ENCODE results near the gene CLSTN1. TPM values are rescaled to one million over a fixed set of nuclear protein-coding genes. Genes with fewer than 3 reads are reported as not detected.

The CLSTN1 gene
- total RNA-seq, 1 experiment from 2014 or later = 119 TPM

DNA sequence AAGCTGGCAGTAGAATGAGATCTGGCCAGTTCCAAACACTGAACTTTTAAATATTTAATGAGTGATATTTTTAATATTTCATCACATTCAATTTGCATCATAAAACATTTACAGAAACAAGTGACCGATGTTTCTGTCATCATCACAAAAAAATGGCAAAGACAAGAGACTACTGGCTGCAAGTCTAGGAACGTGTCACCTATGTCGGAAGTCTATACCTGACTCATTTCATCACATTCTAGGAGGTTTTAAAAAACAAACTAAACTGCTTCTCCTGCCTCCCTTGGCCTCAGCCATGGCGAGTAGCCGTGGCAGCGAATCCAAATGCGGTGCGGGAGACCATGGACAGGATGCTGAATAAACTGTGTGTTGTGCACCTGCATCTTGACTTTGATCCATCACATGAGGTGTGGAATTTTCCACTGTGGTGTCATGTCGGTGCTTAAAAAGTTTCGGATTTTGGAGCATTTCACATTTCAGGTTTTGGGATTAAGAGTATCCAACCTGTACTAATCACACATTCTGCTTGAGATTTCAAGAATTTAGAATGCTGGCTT, 43.1 kb downstream of the CLSTN1 start:
- Mint-ChIP-seq H3K4me1 (peaks cover 11% of the 10 kb centered on the region), H3K27ac (no peak overlapping the region), H3K9me3 (no peaks in the 10 kb centered on the region), H3K36me3 (no peaks in the 10 kb centered on the region; the same call in 1 of the 2 replicates), H3K27me3 (ENCODE audit: low read depth) (no peaks in the 10 kb centered on the region), H3K4me3 (no peak overlapping the region)
- TF ChIP-seq KAT7 (CRISPR knock-in tag; IDR thresholded peaks at IDR 0.05; ENCODE audit: borderline replicate concordance) (no peak), RELA (CRISPR knock-in tag; IDR thresholded peaks at IDR 0.05; ENCODE audit: borderline replicate concordance) (no peak), JUN (CRISPR knock-in tag; IDR thresholded peaks at IDR 0.05) (no peak), PRRX2 (CRISPR knock-in tag; IDR thresholded peaks at IDR 0.05) (no peak), FOXP1 (CRISPR knock-in tag; IDR thresholded peaks at IDR 0.05; ENCODE audit: borderline replicate concordance) (no peak), ZNF396 (CRISPR knock-in tag; IDR thresholded peaks at IDR 0.05; ENCODE audit: borderline replicate concordance) (no peak), ATF1 (CRISPR knock-in tag; IDR thresholded peaks at IDR 0.05) (no peak), ZNF219 (CRISPR knock-in tag; IDR thresholded peaks at IDR 0.05; ENCODE audit: borderline replicate concordance) (no peak), CREM (CRISPR knock-in tag; IDR thresholded peaks at IDR 0.05) (no peak), GABPB1 (CRISPR knock-in tag; IDR thresholded peaks at IDR 0.05) (no peak), TP53 (CRISPR knock-in tag; IDR thresholded peaks at IDR 0.05) (no peak)
- TF ChIP-seq, protein P1, sequence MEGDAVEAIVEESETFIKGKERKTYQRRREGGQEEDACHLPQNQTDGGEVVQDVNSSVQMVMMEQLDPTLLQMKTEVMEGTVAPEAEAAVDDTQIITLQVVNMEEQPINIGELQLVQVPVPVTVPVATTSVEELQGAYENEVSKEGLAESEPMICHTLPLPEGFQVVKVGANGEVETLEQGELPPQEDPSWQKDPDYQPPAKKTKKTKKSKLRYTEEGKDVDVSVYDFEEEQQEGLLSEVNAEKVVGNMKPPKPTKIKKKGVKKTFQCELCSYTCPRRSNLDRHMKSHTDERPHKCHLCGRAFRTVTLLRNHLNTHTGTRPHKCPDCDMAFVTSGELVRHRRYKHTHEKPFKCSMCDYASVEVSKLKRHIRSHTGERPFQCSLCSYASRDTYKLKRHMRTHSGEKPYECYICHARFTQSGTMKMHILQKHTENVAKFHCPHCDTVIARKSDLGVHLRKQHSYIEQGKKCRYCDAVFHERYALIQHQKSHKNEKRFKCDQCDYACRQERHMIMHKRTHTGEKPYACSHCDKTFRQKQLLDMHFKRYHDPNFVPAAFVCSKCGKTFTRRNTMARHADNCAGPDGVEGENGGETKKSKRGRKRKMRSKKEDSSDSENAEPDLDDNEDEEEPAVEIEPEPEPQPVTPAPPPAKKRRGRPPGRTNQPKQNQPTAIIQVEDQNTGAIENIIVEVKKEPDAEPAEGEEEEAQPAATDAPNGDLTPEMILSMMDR (IDR thresholded peaks at IDR 0.05) = no peak
- TF ChIP-seq, protein P2, sequence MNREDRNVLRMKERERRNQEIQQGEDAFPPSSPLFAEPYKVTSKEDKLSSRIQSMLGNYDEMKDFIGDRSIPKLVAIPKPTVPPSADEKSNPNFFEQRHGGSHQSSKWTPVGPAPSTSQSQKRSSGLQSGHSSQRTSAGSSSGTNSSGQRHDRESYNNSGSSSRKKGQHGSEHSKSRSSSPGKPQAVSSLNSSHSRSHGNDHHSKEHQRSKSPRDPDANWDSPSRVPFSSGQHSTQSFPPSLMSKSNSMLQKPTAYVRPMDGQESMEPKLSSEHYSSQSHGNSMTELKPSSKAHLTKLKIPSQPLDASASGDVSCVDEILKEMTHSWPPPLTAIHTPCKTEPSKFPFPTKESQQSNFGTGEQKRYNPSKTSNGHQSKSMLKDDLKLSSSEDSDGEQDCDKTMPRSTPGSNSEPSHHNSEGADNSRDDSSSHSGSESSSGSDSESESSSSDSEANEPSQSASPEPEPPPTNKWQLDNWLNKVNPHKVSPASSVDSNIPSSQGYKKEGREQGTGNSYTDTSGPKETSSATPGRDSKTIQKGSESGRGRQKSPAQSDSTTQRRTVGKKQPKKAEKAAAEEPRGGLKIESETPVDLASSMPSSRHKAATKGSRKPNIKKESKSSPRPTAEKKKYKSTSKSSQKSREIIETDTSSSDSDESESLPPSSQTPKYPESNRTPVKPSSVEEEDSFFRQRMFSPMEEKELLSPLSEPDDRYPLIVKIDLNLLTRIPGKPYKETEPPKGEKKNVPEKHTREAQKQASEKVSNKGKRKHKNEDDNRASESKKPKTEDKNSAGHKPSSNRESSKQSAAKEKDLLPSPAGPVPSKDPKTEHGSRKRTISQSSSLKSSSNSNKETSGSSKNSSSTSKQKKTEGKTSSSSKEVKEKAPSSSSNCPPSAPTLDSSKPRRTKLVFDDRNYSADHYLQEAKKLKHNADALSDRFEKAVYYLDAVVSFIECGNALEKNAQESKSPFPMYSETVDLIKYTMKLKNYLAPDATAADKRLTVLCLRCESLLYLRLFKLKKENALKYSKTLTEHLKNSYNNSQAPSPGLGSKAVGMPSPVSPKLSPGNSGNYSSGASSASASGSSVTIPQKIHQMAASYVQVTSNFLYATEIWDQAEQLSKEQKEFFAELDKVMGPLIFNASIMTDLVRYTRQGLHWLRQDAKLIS (CRISPR knock-in tag; IDR thresholded peaks at IDR 0.05; ENCODE audit: borderline replicate concordance) = no peak
- TF ChIP-seq, protein P3, sequence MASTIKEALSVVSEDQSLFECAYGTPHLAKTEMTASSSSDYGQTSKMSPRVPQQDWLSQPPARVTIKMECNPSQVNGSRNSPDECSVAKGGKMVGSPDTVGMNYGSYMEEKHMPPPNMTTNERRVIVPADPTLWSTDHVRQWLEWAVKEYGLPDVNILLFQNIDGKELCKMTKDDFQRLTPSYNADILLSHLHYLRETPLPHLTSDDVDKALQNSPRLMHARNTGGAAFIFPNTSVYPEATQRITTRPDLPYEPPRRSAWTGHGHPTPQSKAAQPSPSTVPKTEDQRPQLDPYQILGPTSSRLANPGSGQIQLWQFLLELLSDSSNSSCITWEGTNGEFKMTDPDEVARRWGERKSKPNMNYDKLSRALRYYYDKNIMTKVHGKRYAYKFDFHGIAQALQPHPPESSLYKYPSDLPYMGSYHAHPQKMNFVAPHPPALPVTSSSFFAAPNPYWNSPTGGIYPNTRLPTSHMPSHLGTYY (CRISPR knock-in tag; IDR thresholded peaks at IDR 0.05) = no peak
- TF ChIP-seq, protein P4, sequence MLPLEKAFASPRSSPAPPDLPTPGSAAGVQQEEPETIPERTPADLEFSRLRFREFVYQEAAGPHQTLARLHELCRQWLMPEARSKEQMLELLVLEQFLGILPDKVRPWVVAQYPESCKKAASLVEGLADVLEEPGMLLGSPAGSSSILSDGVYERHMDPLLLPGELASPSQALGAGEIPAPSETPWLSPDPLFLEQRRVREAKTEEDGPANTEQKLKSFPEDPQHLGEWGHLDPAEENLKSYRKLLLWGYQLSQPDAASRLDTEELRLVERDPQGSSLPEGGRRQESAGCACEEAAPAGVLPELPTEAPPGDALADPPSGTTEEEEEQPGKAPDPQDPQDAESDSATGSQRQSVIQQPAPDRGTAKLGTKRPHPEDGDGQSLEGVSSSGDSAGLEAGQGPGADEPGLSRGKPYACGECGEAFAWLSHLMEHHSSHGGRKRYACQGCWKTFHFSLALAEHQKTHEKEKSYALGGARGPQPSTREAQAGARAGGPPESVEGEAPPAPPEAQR (CRISPR knock-in tag; IDR thresholded peaks at IDR 0.05) = no peak
- ChIA-PET POLR2A (no interaction called here), CTCF (interaction anchor here (1.2 to 1.3 kb wide), 2 partner anchors 59 to 88 kb away, joined by 5 to 9 read pairs; no protein-coding TSS in a partner anchor)
- ATAC-seq (no peak), DNase-seq (ENCODE audit: low spot score) (no peak)

DNA sequence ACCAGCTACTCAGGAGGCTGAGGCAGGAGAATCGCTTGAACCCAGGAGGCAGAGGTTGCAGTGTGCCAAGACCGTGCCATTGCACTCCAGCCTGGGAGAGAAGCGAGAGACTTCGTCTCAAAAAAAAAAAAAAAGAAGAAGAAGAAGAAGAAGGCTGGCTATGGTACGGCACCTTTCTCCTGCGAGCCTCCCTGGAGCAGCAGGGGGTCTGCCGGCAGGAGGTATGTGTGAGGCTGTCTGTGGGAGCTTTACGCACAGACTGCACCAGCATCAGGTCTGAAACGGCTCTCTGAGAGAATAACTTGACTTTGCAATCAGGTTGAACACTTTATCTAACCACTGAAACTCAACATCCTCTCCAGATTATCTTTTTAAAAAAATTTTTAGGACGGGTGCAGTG, 44.9 kb downstream of the CLSTN1 start:
- no peak for ATAC-seq
- Mint-ChIP-seq H3K36me3 (no peaks in the 10 kb centered on the region; the same call in 1 of the 2 replicates), H3K27me3 (ENCODE audit: low read depth) (no peaks in the 10 kb centered on the region), H3K9me3 (no peaks in the 10 kb centered on the region), H3K4me1 (peaks cover 22% of the 10 kb centered on the region), H3K27ac (no peak overlapping the region), H3K4me3 (no peak overlapping the region)
- TF ChIP-seq, protein P5, sequence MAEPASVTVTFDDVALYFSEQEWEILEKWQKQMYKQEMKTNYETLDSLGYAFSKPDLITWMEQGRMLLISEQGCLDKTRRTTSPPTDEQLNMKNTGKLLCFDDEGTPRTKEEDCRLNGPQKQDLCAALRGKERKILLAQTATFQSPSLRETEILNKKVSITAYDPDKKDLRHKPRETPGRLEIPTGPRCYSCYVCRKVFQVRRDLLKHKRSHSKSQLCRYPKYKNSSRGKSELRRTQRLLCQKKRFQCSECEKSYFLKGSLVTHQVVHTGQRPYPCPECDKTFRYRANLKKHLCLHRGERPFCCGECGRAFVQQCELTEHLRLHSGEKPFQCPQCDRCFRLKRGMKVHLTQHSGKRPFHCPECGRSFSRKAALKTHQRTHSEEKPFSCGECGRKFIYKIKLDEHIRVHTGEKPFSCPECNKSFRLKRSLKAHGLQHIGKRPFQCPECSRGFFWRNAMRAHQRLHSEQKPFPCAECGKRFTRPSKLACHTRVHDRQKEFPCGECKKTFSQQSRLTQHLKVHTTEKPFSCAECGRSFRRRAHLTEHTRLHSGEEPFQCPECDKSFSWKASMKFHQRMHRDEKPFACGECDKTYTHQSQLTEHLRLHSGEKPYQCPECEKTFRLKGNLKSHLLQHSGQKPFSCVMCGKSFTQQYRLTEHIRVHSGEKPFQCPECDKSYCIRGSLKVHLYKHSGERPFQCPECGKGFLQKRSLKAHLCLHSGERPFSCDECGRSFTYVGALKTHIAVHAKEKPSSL (CRISPR knock-in tag; conservative IDR thresholded peaks at IDR 0.05) = no peak
- TF ChIP-seq TEAD1 (CRISPR knock-in tag; IDR thresholded peaks at IDR 0.05) = no peak
- POLR2A ChIA-PET = interaction anchor here (0.7 kb wide), 1 partner anchor 114 kb away, joined by 5 read pairs; no protein-coding TSS in a partner anchor
- no peak for DNase-seq (ENCODE audit: low spot score)
- CTCF ChIA-PET = no interaction called here
